Activated CD4-positive, alpha-beta memory T cell treated with anti-CD3 and anti-CD28 coated beads for 36 hours (primary cell): ENCODE measurements around the gene KRTAP10-2. TPM values are rescaled to one million over a fixed set of nuclear protein-coding genes. Genes with fewer than 3 reads are reported as not detected.
"Not testable (repeated sequence)": the region's sequence is repeated elsewhere in the genome, so short reads cannot be mapped to it uniquely, and the experiment has no call there.

Source experiments
- CTCF ChIA-PET: fragments of 350-600 bp; sonication (Branson Sonifier 250); formaldehyde crosslinking; loops from one replicate; lab custom pipeline; 2021; ENCODE audit warnings: antibody characterized with exemption, inconsistent platforms; lab: Charles Lee
- POLR2A ChIA-PET: fragments of 350-600 bp; sonication (Branson Sonifier 250); formaldehyde crosslinking; loops from one replicate; lab custom pipeline; 2021; ENCODE audit warnings: antibody characterized with exemption; lab: Charles Lee
- DNase-seq: peaks from one replicate; pipeline ENCODE4 v3.0.0-alpha.2; 2020
- H3K27ac Mint-ChIP-seq: one replicate; pipeline ENCODE4 v1.8.0; 2021; ENCODE audit warnings: mixed read lengths
- H3K27me3 Mint-ChIP-seq: one replicate; pipeline ENCODE4 v1.8.0; 2021; ENCODE audit warnings: mixed read lengths
- H3K36me3 Mint-ChIP-seq: one replicate; pipeline ENCODE4 v1.8.0; 2021; ENCODE audit warnings: mixed read lengths
- H3K4me1 Mint-ChIP-seq: one replicate; pipeline ENCODE4 v1.8.0; 2021; ENCODE audit warnings: low read depth, mixed read lengths
- H3K4me3 Mint-ChIP-seq: one replicate; pipeline ENCODE4 v1.8.0; 2021; ENCODE audit warnings: mild to moderate bottlenecking, mixed read lengths
- H3K9me3 Mint-ChIP-seq: one replicate; pipeline ENCODE4 v1.8.0; 2021; ENCODE audit warnings: mixed read lengths
- intact Hi-C: fragments of 100-400 bp; cut with micrococcal nuclease; formaldehyde crosslinking; loops from one replicate; pipeline ENCODE4 v1.15.1; 2023
- total RNA-seq, 2 experiments: library from RNA; stranded (reverse); gene quantifications; one replicate each; pipeline ENCODE4 v1.2.3, GENCODE V29; 2021

Gene KRTAP10-2
- total RNA-seq, 2 experiments from 2014 or later: not detected

DNA sequence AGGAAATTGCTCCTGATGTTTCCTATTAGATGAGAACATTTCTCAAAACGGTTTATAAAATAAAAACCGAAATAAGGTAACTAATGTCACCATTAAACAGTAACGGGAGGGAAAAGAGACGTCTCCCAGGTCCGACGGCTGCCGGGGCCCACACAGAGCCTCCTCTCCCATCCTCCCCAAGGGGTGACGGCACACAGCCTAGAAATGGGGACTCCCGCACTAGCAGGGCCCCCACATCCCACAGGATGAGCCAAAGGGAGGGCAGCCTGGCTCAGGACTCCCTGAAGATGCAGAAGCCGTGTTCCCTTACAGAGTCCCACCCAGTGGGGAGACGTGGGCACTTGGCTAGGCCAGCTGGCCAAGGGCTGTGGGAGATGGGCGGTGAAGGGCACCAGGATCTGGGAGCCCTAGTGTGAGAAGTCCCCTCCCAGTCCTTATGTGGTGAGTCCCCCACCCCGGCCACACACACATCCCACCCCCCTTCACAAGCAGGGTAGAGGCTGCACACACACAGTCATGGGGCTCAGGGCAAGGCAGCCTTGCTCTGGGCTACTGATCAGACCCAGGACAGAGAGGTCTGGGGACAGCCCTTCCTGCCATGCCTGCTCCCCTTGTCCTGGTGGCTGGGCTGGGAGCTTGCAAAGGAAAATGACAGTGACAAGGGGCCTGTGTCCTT is 4.0 kb upstream of the KRTAP10-2 start:
- Mint-ChIP-seq H3K27ac (no peak overlapping the region), H3K27me3 (no peaks in the 10 kb centered on the region), H3K4me3 (no peak overlapping the region), H3K4me1 (no peaks in the 10 kb centered on the region), H3K36me3 (no peaks in the 10 kb centered on the region), H3K9me3 (peaks cover 9% of the 10 kb centered on the region)
- intact Hi-C loops: no loop called here
- CTCF ChIA-PET: no interaction called here
- DNase-seq: no peak
- POLR2A ChIA-PET: no interaction called here

DNA sequence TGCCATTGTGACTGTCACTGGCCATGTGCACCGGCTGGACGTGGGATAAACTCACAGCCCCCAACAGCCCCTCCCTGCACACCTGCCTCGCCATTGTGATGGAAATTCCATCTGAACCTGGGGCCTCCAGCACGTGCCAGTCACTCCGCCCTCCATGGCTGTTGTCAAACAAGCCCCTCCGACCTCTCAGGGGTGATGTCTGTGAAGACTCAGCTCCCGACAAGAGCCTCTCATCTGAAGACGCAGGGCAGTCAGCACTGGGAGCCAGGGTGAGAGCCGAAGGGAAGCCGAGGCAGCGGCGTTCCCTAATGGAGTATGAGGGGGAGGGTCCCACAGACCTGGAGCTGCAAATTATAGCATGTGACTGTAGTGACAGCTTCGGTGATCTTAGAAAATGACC is 1.4 kb upstream of the KRTAP10-2 start:
- CTCF ChIA-PET: no interaction called here
- POLR2A ChIA-PET: no interaction called here
- H3K4me3 Mint-ChIP-seq: no peak overlapping the region
- H3K27ac Mint-ChIP-seq: no peak overlapping the region
- H3K27me3 Mint-ChIP-seq: no peaks in the 10 kb centered on the region
- intact Hi-C loops: no loop called here
- DNase-seq: no peak
- H3K4me1 Mint-ChIP-seq: peaks cover 9% of the 10 kb centered on the region
- H3K9me3 Mint-ChIP-seq: peaks cover 6% of the 10 kb centered on the region
- H3K36me3 Mint-ChIP-seq: peaks cover 1% of the 10 kb centered on the region

DNA sequence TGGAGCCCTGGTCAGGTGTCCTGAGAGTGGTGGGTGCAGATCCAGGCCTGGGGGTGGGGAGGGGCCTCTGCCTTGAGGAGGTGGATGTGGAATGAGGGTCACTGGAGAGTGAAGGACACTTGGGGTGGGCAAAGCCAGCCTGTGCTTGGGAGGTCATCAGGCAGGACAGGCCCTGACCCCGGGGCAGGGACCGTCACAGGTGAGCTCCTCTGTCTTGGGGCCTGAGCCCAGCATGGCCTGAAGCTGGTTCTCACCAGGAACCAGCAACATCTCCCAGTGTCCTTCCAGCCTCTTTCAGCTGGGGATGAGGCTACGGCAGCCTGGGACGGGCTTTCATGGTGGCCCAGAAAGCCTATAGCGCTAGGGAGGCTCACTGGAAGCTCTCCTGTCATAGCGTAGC is 831 bp upstream of the KRTAP10-2 start:
- no peaks in the 10 kb centered on the region for H3K27me3 Mint-ChIP-seq

DNA sequence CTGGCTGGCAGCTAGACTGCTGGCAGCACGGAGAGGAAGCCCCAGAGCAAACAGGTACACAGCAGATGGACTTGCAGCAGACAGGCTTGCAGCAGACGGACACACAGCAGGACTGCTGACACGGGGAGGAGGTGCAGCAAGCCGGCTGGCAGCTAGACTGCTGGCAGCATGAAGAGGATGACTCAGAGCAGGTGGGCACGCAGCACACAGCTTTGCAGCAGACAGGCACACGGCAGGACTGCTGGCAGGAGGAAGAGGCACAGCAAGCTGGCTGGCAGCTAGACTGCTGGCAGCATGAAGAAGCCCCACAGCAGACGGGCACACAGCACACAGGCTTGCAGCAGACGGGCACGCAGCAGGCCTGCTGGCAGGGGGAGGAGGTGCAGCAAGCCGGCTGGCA is 498 bp downstream of the KRTAP10-2 start:
- CTCF ChIA-PET: no interaction called here
- no peaks in the 10 kb centered on the region for H3K27me3 Mint-ChIP-seq
- H3K4me3 Mint-ChIP-seq: no peak overlapping the region
- no peak overlapping the region for H3K27ac Mint-ChIP-seq
- H3K9me3 Mint-ChIP-seq: peaks cover 23% of the 10 kb centered on the region
- H3K36me3 Mint-ChIP-seq: peaks cover 12% of the 10 kb centered on the region
- peaks cover 18% of the 10 kb centered on the region for H3K4me1 Mint-ChIP-seq
- no peak for DNase-seq
- POLR2A ChIA-PET: no interaction called here
- intact Hi-C loops: no loop called here

More for the DNA sequence above, 831 bp upstream of the KRTAP10-2 start:
- ChIA-PET CTCF (no interaction called here), POLR2A (no interaction called here)
- Mint-ChIP-seq H3K36me3 (peaks cover 4% of the 10 kb centered on the region), H3K4me1 (peaks cover 15% of the 10 kb centered on the region), H3K9me3 (peaks cover 11% of the 10 kb centered on the region), H3K27ac (no peak overlapping the region), H3K4me3 (no peak overlapping the region)
- no peak for DNase-seq
- intact Hi-C loops: no loop called here

DNA sequence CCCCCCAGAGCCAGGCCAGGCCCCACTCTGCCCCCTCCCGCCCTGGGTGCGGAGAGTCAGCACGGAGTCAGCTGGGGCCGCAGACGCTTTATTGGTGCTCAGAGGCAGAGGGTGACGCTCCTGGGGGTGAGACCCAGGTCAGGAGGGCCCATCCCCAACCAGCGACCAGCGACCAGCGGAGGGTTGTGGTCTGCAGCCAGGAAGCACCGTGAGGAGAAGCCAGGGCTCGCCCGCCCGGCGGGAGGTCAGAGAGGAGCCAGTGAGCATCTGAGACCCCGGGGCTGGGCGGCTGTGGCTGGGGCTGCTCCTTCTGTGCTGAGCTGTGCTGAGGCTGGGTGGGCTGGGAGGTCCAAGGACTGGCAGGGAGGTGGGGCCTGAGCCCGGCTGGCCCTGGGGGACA is 1.0 kb downstream of the KRTAP10-2 start:
- peaks cover 16% of the 10 kb centered on the region for H3K36me3 Mint-ChIP-seq
- H3K27ac Mint-ChIP-seq, H3K4me3 Mint-ChIP-seq, H3K27me3 Mint-ChIP-seq, CTCF ChIA-PET, POLR2A ChIA-PET, intact Hi-C loops, DNase-seq: not testable (repeated sequence)
- peaks cover 18% of the 10 kb centered on the region for H3K4me1 Mint-ChIP-seq
- peaks cover 28% of the 10 kb centered on the region for H3K9me3 Mint-ChIP-seq

DNA sequence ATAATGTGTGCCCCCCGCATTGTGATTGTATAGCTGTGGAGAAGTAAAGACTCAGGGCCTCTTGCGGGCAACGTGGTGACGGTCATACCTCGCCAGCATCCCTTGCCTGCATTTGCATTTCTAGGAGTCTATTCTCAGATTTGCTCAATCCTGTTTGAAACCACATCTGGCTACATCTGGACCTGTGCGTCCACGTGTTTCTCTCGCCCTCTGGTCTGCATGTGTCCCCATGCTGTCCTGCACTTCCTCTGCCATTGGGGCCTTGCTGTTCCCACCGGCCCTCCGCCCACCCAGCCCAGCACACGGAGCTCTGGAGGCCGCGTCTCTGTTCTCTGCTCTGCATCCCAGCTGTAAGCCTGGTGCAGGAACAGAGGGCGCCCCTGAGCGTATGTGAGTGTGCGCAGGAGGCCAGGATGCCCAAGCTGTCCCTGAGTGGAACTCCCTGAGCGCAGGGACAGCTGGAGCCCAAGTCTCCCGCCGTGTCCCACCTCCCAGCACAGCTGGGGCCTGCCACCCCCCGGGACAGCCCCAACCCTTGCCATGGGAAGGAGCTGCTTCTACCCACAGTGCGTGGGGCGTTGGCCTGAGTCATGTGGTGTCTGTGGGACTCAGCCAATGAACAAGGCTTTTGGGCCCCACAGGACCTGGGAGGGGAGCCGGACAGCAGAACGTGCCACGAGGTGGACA is 1.6 kb downstream of the KRTAP10-2 start:
- intact Hi-C loops: no loop called here
- Mint-ChIP-seq H3K27me3 (no peaks in the 10 kb centered on the region), H3K9me3 (peaks cover 29% of the 10 kb centered on the region), H3K4me3 (no peak overlapping the region), H3K36me3 (peaks cover 16% of the 10 kb centered on the region), H3K4me1 (peaks cover 18% of the 10 kb centered on the region), H3K27ac (no peak overlapping the region)
- POLR2A ChIA-PET: no interaction called here
- CTCF ChIA-PET: no interaction called here
- no peak for DNase-seq

DNA sequence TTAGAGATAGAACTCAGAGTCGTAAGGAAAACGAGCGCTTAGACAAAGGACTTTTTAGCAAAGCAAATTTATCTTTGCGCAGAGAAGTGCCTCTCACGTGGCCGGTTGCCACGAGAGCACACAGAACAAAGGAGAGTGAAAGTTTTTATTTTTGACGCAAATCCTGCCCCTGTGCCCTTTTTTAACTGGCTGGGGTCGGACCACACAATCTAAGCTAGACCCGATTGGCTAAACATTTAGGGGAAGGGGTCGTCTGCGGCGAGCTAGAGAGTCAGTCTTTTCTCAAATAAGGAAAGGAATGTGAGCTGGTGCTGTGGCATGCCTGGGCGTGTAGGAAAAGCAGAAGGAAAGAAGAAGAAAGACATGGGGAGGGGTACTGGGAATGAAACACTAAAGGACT is 2.4 kb downstream of the KRTAP10-2 start:
- Mint-ChIP-seq H3K4me3 (no peak overlapping the region), H3K27me3 (no peaks in the 10 kb centered on the region), H3K4me1 (peaks cover 18% of the 10 kb centered on the region), H3K27ac (no peak overlapping the region), H3K9me3 (peaks cover 29% of the 10 kb centered on the region), H3K36me3 (peaks cover 16% of the 10 kb centered on the region)
- DNase-seq: no peak
- POLR2A ChIA-PET: no interaction called here
- CTCF ChIA-PET: no interaction called here
- intact Hi-C loops: no loop called here

DNA sequence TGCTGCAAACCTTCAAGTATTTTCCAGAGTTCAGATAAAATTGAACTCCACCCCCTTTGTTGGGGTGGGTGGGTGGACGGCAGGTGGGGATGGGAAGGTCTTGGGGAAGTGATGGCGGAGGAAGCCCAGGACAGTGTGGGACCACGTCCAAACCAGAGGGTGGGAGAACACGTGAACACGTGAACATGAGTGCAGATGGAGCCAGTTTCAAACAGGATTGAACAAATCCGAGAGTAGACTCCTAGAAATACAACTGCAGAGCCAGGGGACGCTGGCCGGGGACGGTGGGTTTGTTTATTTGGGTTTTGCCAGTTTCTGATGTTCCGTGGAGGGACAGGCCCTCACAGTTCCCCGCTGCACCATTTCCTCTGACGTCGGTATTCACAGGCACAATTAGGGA is 2.9 kb downstream of the KRTAP10-2 start:
- H3K27ac Mint-ChIP-seq: no peak overlapping the region
- peaks cover 16% of the 10 kb centered on the region for H3K36me3 Mint-ChIP-seq
- peaks cover 26% of the 10 kb centered on the region for H3K9me3 Mint-ChIP-seq
- H3K4me3 Mint-ChIP-seq: no peak overlapping the region
- DNase-seq: no peak
- ChIA-PET CTCF (no interaction called here), POLR2A (no interaction called here)
- peaks cover 18% of the 10 kb centered on the region for H3K4me1 Mint-ChIP-seq
- H3K27me3 Mint-ChIP-seq: no peaks in the 10 kb centered on the region
- intact Hi-C loops: no loop called here

DNA sequence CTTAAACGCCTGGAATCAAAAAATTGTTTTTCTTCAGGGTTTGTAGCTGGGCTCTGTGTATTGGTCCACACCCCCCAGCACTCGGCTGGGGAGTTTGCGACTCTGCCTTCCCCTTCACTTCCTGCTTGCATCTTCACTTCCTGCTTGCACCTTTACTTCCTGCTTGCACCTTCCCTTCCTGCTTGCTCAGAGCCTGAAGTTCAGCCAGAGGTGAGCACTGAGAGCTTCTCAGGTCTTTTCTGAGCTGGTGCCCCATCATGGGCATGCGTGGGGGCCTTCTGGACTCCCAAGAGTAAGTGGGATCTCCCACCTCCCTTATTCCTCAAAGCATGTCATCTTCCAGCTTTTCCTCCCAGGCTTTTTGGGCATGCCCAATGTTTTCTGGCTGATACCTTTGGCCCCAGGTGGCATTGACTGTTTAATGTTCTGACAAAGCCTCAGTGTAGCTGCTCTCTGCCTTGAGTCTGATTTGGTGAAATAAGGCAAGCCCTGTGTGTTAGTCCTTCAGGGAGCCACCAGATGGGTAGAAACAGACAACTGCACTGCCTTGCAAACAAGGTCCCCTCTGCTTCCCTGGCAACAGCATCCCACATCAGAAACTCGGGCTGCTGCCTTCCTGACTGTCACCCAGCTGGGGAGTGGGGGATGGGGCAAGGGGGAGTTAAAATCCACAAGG is 3.5 kb downstream of the KRTAP10-2 start:
- ChIA-PET POLR2A (no interaction called here), CTCF (no interaction called here)
- H3K27me3 Mint-ChIP-seq: no peaks in the 10 kb centered on the region
- peaks cover 18% of the 10 kb centered on the region for H3K4me1 Mint-ChIP-seq
- peak overlapping the region; percentile 66 for H3K27ac Mint-ChIP-seq
- H3K4me3 Mint-ChIP-seq: peak overlapping the region; percentile 33
- H3K9me3 Mint-ChIP-seq: peaks cover 25% of the 10 kb centered on the region
- intact Hi-C loops: no loop called here
- DNase-seq: peak; percentile 41
- peaks cover 16% of the 10 kb centered on the region for H3K36me3 Mint-ChIP-seq

DNA sequence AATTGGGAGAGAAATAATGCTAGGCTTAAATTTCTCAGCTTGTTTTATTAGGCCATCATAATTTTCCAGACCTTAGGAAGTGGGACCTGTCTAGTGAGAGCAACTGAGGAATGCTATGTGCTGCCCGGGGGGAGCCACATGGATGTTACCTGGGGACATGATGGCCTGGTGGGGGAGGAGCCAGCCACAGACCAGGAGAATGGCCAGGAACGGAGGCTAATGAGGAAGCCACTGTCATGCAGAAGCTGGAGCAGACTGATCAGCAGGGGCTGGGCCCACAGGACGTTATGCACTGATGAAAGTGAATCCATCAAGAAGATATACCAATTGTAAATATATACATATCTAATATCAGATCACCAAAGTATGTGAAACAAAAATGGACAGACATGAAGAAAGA is 6.7 kb downstream of the KRTAP10-2 start:
- Mint-ChIP-seq H3K27me3 (peaks cover 1% of the 10 kb centered on the region), H3K4me3 (no peak overlapping the region), H3K36me3 (peaks cover 16% of the 10 kb centered on the region), H3K9me3 (peaks cover 25% of the 10 kb centered on the region), H3K27ac (no peak overlapping the region), H3K4me1 (peaks cover 18% of the 10 kb centered on the region)
- ChIA-PET CTCF (interaction anchor here (0.6 kb wide), 2 partner anchors 131 to 1608 kb away, joined by 3 to 5 read pairs; no protein-coding TSS in a partner anchor), POLR2A (no interaction called here)
- intact Hi-C loops: no loop called here
- DNase-seq: no peak

DNA sequence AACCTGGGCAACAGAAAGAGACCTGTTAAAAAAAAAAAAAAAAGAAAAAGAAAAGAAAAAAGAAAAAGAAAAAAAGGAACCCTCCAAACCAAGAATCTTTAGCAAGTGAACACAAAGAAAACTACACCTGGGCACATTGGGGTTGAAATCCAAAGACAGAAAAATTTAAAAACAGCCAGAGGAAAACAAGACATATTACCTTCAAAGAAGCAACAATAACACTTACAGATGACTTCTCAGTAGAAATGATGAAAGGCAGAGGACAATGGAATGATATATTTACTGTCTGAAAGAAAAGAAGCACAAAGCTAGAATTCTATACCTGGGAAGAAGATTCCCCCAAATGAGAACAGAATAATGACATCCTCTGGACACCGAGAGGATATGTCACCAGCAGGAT is 8.6 kb downstream of the KRTAP10-2 start:
- peaks cover 9% of the 10 kb centered on the region for H3K4me1 Mint-ChIP-seq
- intact Hi-C loops: no loop called here
- POLR2A ChIA-PET: no interaction called here
- DNase-seq: no peak
- H3K36me3 Mint-ChIP-seq: peaks cover 16% of the 10 kb centered on the region
- H3K9me3 Mint-ChIP-seq: peaks cover 23% of the 10 kb centered on the region
- no peak overlapping the region for H3K4me3 Mint-ChIP-seq
- CTCF ChIA-PET: interaction anchor here (1.0 kb wide), 1 partner anchor 350 kb away, joined by 3 read pairs; no protein-coding TSS in a partner anchor
- no peak overlapping the region for H3K27ac Mint-ChIP-seq
- peaks cover 1% of the 10 kb centered on the region for H3K27me3 Mint-ChIP-seq

DNA sequence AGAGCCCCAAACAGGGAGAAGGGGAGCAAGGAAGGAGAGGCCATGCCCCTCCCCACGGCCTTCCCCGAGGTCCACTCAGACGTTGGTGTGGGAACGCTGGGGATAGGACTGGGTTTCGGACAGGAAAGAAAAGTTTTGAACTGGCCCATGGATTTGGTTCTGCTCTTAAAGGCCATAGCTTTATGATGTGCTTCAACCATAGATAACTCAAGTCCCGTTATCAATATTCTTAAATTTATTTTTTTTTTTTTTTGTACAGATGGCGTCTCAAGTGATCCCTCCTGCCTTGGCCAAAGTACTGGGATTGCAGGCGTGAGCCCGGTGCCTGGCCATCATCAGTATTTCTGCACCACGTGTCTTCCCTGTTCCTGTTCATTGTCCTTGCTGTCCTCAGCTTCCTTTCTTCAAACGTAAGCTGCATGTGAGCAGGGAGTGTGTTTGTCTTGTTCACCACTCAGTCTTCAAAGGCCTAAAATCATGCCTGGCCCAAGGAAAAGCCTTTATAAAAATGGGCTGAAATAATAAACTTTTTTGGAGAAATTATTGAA is 10.5 kb downstream of the KRTAP10-2 start:
- peaks cover 5% of the 10 kb centered on the region for H3K36me3 Mint-ChIP-seq
- no peak for DNase-seq
- H3K4me3 Mint-ChIP-seq: no peak overlapping the region
- H3K9me3 Mint-ChIP-seq: peaks cover 6% of the 10 kb centered on the region
- POLR2A ChIA-PET: no interaction called here
- H3K27ac Mint-ChIP-seq: no peak overlapping the region
- CTCF ChIA-PET: interaction anchor here (0.7 kb wide), 2 partner anchors 253 to 386 kb away, joined by 3 to 9 read pairs; no protein-coding TSS in a partner anchor
- intact Hi-C loops: no loop called here
- H3K4me1 Mint-ChIP-seq: no peaks in the 10 kb centered on the region
- H3K27me3 Mint-ChIP-seq: peaks cover 1% of the 10 kb centered on the region
